Fibroblast of pulmonary artery (primary cell): ENCODE results near the gene AP5M1.
"Not testable (repeated sequence)": the region's sequence is repeated elsewhere in the genome, so short reads cannot be mapped to it uniquely, and the experiment has no call there.

ENCODE experiments used
- DNase-seq: peaks from one replicate; pipeline ENCODE4 v3.0.0-alpha.2; 2010; ENCODE audit warnings: low read depth
- H3K4me3 ChIP-seq: replicated peaks from 2 replicates; pipeline ENCODE4 v1.5.1; 2011; ENCODE audit warnings: low read depth, mild to moderate bottlenecking, control low read depth, low read length, moderate library complexity
- CTCF ChIP-seq: IDR thresholded peaks from 2 replicates; pipeline ENCODE4 v1.5.1; 2011; ENCODE audit warnings: mild to moderate bottlenecking, control low read depth, low read length, inconsistent platforms; ENCODE audit errors: missing control alignments

Gene AP5M1

GRCh38 chr14:57244106-57244505, 24.7 kb upstream of the AP5M1 start:
- peak; percentile 43 for DNase-seq
- H3K4me3 ChIP-seq, result no peak overlapping the region
- no peak for TF ChIP-seq CTCF

- TF ChIP-seq CTCF, result no peak
- no peak overlapping the region for H3K4me3 ChIP-seq
These were observed 22.8 kb upstream of the AP5M1 start for GRCh38 chr14:57245941-57246340.

GRCh38 chr14:57246933-57247657, 21.7 kb upstream of the AP5M1 start:
- H3K4me3 ChIP-seq, result no peak overlapping the region
- no peak for DNase-seq
- no peak for TF ChIP-seq CTCF

More at GRCh38 chr14:57245941-57246340, 22.8 kb upstream of the AP5M1 start:
- DNase-seq, result peak; percentile 7

- TF ChIP-seq CTCF, result no peak
- DNase-seq, result no peak
- H3K4me3 ChIP-seq, result no peak overlapping the region
These were observed 13.9 kb upstream of the AP5M1 start for GRCh38 chr14:57254884-57255283.

GRCh38 chr14:57258221-57258620, 10.6 kb upstream of the AP5M1 start:
- DNase-seq, H3K4me3 ChIP-seq: not testable (repeated sequence)

GRCh38 chr14:57259672-57260071, 9.1 kb upstream of the AP5M1 start:
- TF ChIP-seq CTCF, result no peak
- no peak overlapping the region for H3K4me3 ChIP-seq
- no peak for DNase-seq

GRCh38 chr14:57261604-57262003, 7.2 kb upstream of the AP5M1 start:
- no peak for DNase-seq
- no peak for TF ChIP-seq CTCF

More at GRCh38 chr14:57261604-57262003, 7.2 kb upstream of the AP5M1 start:
- no peak overlapping the region for H3K4me3 ChIP-seq
